Measurements from ENCODE around the gene RBL1.

GRCh38 chr20:36950414-36951197 is 145.2 kb downstream of the RBL1 start:
- TF ChIP-seq CTCF (IDR thresholded peaks at IDR 0.05): no peak
- no peak for TF ChIP-seq EZH2 (IDR thresholded peaks at IDR 0.05)
- no peak for TF ChIP-seq EZH2phosphoT487 (IDR thresholded peaks at IDR 0.05)
